ENCODE data around the gene EIF4E3.

- no peak for TF ChIP-seq CTCF (IDR thresholded peaks at IDR 0.05)
- TF ChIP-seq EZH2 (IDR thresholded peaks at IDR 0.05; ENCODE audit: borderline replicate concordance, insufficient read depth, low read depth, low read length, poor library complexity, severe bottlenecking): no peak
These were observed 46.7 kb upstream of the EIF4E3 start for GRCh38 chr3:71771884-71772283.

Measured in B cell (primary cell).